H1 (cell line): ENCODE data around the gene WDR76. TPM values are rescaled to one million over a fixed set of nuclear protein-coding genes. Genes with fewer than 3 reads are reported as not detected.

Experiments
- CTCF ChIA-PET: fragments of 300-600 bp; sonication (Branson Sonifier 250); formaldehyde crosslinking; loops from one replicate; lab custom pipeline; 2021; ENCODE audit not compliant: partially characterized antibody; lab: Charles Lee
- POLR2A ChIA-PET: fragments of 300-600 bp; sonication (Branson Sonifier 250); formaldehyde crosslinking; loops from one replicate; lab custom pipeline; 2021; ENCODE audit warnings: inconsistent platforms; ENCODE audit not compliant: partially characterized antibody; lab: Charles Lee
- DNase-seq, 2 experiments: peaks; one replicate each; pipeline versions ENCODE4 v3.0.0 to v3.0.0-alpha.2; 2010 to 2022; ENCODE audit warnings: low spot score in 2 of 2, low read depth in 1 of 2, mixed read lengths in 1 of 2
- FAIRE-seq: peaks from 2 replicates; lab custom pipeline; 2011; peaks lifted over from hg19 to GRCh38; lab: Jason Lieb, UNC
- H2AFZ ChIP-seq: 2 replicates; pipeline ENCODE4 v1.8.1; 2012; ENCODE audit warnings: low read length, inconsistent platforms
- H2AK5ac ChIP-seq: 2 replicates; pipeline ENCODE4 v1.6.1; 2013; ENCODE audit warnings: low read depth, low read length
- H2BK120ac ChIP-seq: replicated peaks from 2 replicates; pipeline ENCODE3; 2013; ENCODE audit warnings: low read depth, low read length, inconsistent platforms
- H2BK12ac ChIP-seq: 2 replicates; pipeline ENCODE4 v1.6.1; 2013; ENCODE audit warnings: low read depth, low read length
- H2BK15ac ChIP-seq: 2 replicates; pipeline ENCODE4 v1.6.1; 2013; ENCODE audit warnings: low read length
- H2BK20ac ChIP-seq: 2 replicates; pipeline ENCODE4 v1.6.1; 2013; ENCODE audit warnings: low read length
- H2BK5ac ChIP-seq: 2 replicates; pipeline ENCODE4 v1.6.1; 2013; ENCODE audit warnings: low read depth, low read length
- H3K14ac ChIP-seq: 2 replicates; pipeline ENCODE4 v1.6.1; 2013; ENCODE audit warnings: inconsistent platforms; ENCODE audit not compliant: insufficient read length
- H3K18ac ChIP-seq: 2 replicates; pipeline ENCODE4 v1.6.1; 2013; ENCODE audit warnings: low read length; ENCODE audit errors: extremely low read depth
- H3K23ac ChIP-seq: 2 replicates; pipeline ENCODE4 v1.6.1; 2013; ENCODE audit warnings: inconsistent platforms; ENCODE audit not compliant: insufficient read length
- H3K23me2 ChIP-seq: 2 replicates; pipeline ENCODE4 v1.6.1; 2013; ENCODE audit warnings: low read depth, low read length
- H3K27ac ChIP-seq: 2 replicates; pipeline ENCODE4 v1.6.1; 2011; ENCODE audit warnings: low read depth, low read length, inconsistent platforms
- H3K27me3 ChIP-seq, 4 experiments: replicated peaks in 1 of 4; 1 replicate in 1 of 4; 2 replicates in 3 of 4; pipeline versions ENCODE4 v1.6.1 to v1.8.1; 2011 to 2013; ENCODE audit warnings: low read length in 3 of 4, mild to moderate bottlenecking in 3 of 4, inconsistent platforms in 2 of 4, mixed read lengths in 2 of 4, moderate library complexity in 1 of 4; ENCODE audit not compliant: control insufficient read depth in 3 of 4, insufficient read depth in 3 of 4; ENCODE audit errors: extremely low read depth in 1 of 4
- H3K36me3 ChIP-seq, 4 experiments: 2 replicates each; pipeline versions ENCODE4 v1.6.1 to v1.8.1; 2011 to 2013; ENCODE audit warnings: mild to moderate bottlenecking in 4 of 4, low read length in 3 of 4, moderate library complexity in 2 of 4, control low read depth in 1 of 4, inconsistent platforms in 1 of 4; ENCODE audit not compliant: insufficient read depth in 4 of 4, control insufficient read depth in 2 of 4
- H3K4ac ChIP-seq: replicated peaks from 2 replicates; pipeline ENCODE3; 2013; ENCODE audit warnings: low read length, low read depth, mixed read lengths, inconsistent platforms; ENCODE audit not compliant: insufficient read length
- H3K4me1 ChIP-seq, 4 experiments: replicated peaks in 1 of 4; 1 replicate in 1 of 4; 2 replicates in 3 of 4; pipeline versions ENCODE4 v1.6.1 to v1.8.1; 2011 to 2013; ENCODE audit warnings: low read length in 3 of 4, inconsistent platforms in 2 of 4, mixed read lengths in 1 of 4; ENCODE audit not compliant: insufficient read depth in 4 of 4, control insufficient read depth in 3 of 4
- H3K4me2 ChIP-seq, 2 experiments: 2 replicates each; pipeline versions ENCODE4 v1.6.1 to v1.8.1; 2011 to 2013; ENCODE audit warnings: low read depth in 2 of 2, low read length in 2 of 2, control low read depth in 1 of 2, inconsistent platforms in 1 of 2, mild to moderate bottlenecking in 1 of 2; ENCODE audit not compliant: insufficient read depth in 1 of 2
- H3K4me3 ChIP-seq, 4 experiments: fragments of 200-600, 300-600 bp in 1 of 4; sonication (generic), shearing (Covaris generic), sonication (Bioruptor Twin) in 1 of 4; 2 replicates each; pipeline versions ENCODE4 v1.5.1 to v1.8.1; 2011 to 2016; ENCODE audit warnings: low read length in 4 of 4, low read depth in 3 of 4, control low read depth in 2 of 4, inconsistent platforms in 2 of 4, mild to moderate bottlenecking in 2 of 4, mixed read lengths in 1 of 4, moderate library complexity in 1 of 4; ENCODE audit not compliant: insufficient read depth in 2 of 4; ENCODE audit errors: extremely low read depth in 1 of 4
- H3K56ac ChIP-seq: replicated peaks from 2 replicates; pipeline ENCODE3; 2013; ENCODE audit warnings: low read depth, mild to moderate bottlenecking, mixed read lengths, low read length, inconsistent platforms; ENCODE audit not compliant: insufficient read length
- H3K79me1 ChIP-seq: 2 replicates; pipeline ENCODE4 v1.6.1; 2013; ENCODE audit warnings: low read depth, low read length, control low read depth
- H3K79me2 ChIP-seq, 2 experiments: 2 replicates each; pipeline versions ENCODE4 v1.6.1 to v1.8.1; 2012 to 2013; ENCODE audit warnings: low read length in 2 of 2, mild to moderate bottlenecking in 2 of 2, inconsistent platforms in 1 of 2; ENCODE audit not compliant: insufficient read depth in 2 of 2, control insufficient read depth in 1 of 2
- H3K9ac ChIP-seq, 4 experiments: replicated peaks in 1 of 4; 1 replicate in 1 of 4; 2 replicates in 3 of 4; pipeline versions ENCODE4 v1.6.1 to v1.8.1; 2011 to 2013; ENCODE audit warnings: low read depth in 3 of 4, low read length in 3 of 4, control low read depth in 2 of 4, mild to moderate bottlenecking in 2 of 4, moderate library complexity in 2 of 4, inconsistent platforms in 1 of 4; ENCODE audit errors: extremely low read depth in 1 of 4
- H3K9me3 ChIP-seq, 2 experiments: 2 replicates each; pipeline versions ENCODE4 v1.6.1 to v1.8.1; 2012 to 2013; ENCODE audit warnings: mild to moderate bottlenecking in 2 of 2, moderate library complexity in 2 of 2, control low read depth in 1 of 2, inconsistent platforms in 1 of 2, low read depth in 1 of 2, low read length in 1 of 2, mixed read lengths in 1 of 2; ENCODE audit not compliant: insufficient read depth in 2 of 2
- H4K20me1 ChIP-seq, 2 experiments: replicated peaks in 1 of 2; 2 replicates each; pipeline versions ENCODE3 to v1.8.1; 2011 to 2013; ENCODE audit warnings: inconsistent platforms in 2 of 2, low read length in 2 of 2, mild to moderate bottlenecking in 1 of 2; ENCODE audit not compliant: insufficient read depth in 2 of 2, control insufficient read depth in 1 of 2
- H4K5ac ChIP-seq: 2 replicates; pipeline ENCODE4 v1.6.1; 2013; ENCODE audit warnings: low read length, low read depth, mixed read lengths, inconsistent platforms; ENCODE audit not compliant: insufficient read length
- H4K8ac ChIP-seq: 2 replicates; pipeline ENCODE4 v1.8.0; 2013; ENCODE audit warnings: mild to moderate bottlenecking, moderate library complexity, low read length, inconsistent platforms; ENCODE audit not compliant: insufficient read depth; ENCODE audit errors: extremely low read depth
- H4K91ac ChIP-seq: replicated peaks from 2 replicates; pipeline ENCODE3; 2013; ENCODE audit warnings: low read length, mixed read lengths, inconsistent platforms; ENCODE audit not compliant: insufficient read length
- BCL11A ChIP-seq, 2 experiments: IDR thresholded peaks; one replicate each; pipeline ENCODE4 v1.6.1; 2011; ENCODE audit warnings: low read depth in 2 of 2, low read length in 2 of 2, mild to moderate bottlenecking in 2 of 2
- CHD1 ChIP-seq: IDR thresholded peaks from 2 replicates; pipeline ENCODE4 v1.6.1; 2012; ENCODE audit warnings: low read depth, low read length, improper control_type of control experiment
- CTBP2 ChIP-seq: IDR thresholded peaks from 2 replicates; pipeline ENCODE4 v1.7.0; 2011; ENCODE audit warnings: borderline replicate concordance, mild to moderate bottlenecking, moderate library complexity, mixed read lengths, low read length; ENCODE audit not compliant: insufficient read depth, insufficient read length
- JUND ChIP-seq: IDR thresholded peaks from 2 replicates; pipeline ENCODE4 v1.6.1; 2011; ENCODE audit warnings: mild to moderate bottlenecking, improper control_type of control experiment, low read length
- RBBP5 ChIP-seq: IDR thresholded peaks from 2 replicates; pipeline ENCODE4 v1.7.1; 2012; ENCODE audit warnings: low read depth, mild to moderate bottlenecking, inconsistent platforms, low read length, moderate library complexity, borderline replicate concordance
- TBP ChIP-seq: IDR thresholded peaks from 2 replicates; pipeline ENCODE4 v1.6.1; 2011; ENCODE audit warnings: low read depth, low read length, improper control_type of control experiment
- TEAD4 ChIP-seq: IDR thresholded peaks from 2 replicates; pipeline ENCODE4 v1.6.1; 2012; ENCODE audit warnings: low read depth, low read length, inconsistent platforms, mixed read lengths
- ZNF274 ChIP-seq: IDR thresholded peaks from 2 replicates; pipeline ENCODE4 v1.7.0; 2012; ENCODE audit warnings: low read length, borderline replicate concordance; ENCODE audit errors: extremely low read depth
- WGBS, 2 experiments: shearing (Covaris generic) in 1 of 2; methylation state at CpG; one replicate each; pipeline versions ENCODE4 v1.1.6 to v1.1.7; 2013 to 2015; ENCODE audit warnings: low lambda C conversion rate in 2 of 2, mixed read lengths in 2 of 2, inconsistent platforms in 1 of 2, low coverage in 1 of 2, missing lambda C conversion rate in 1 of 2; ENCODE audit not compliant: insufficient replicate concordance in 2 of 2, insufficient coverage in 1 of 2, insufficient read length in 1 of 2; ENCODE audit errors: extremely low coverage in 1 of 2, missing lambda C conversion rate in 1 of 2; 5-methylcytosine and 5-hydroxymethylcytosine counted together
- polyA plus RNA-seq, 7 experiments: library from polyadenylated mRNA; depleted of rRNA in 3 of 7; stranded (reverse) in 5 of 7; unstranded in 2 of 7; fragments of >200 nt in 5 of 7; fragments of 200-250 nt in 2 of 7; gene quantifications; 1 replicate in 5 of 7; 2 replicates in 1 of 7; 4 replicates in 1 of 7; pipeline versions ENCODE4 v1.2.1 to v1.2.3, GENCODE V29; 2011 to 2013; ENCODE audit warnings: missing spikeins in 2 of 7, mixed read lengths in 2 of 7
- total RNA-seq: library from RNA; stranded (reverse); fragmentation: NEBNext Ultra II Directional; extraction: Animal tissue kit (Norgen Biotek cat#: 25700); gene quantifications from 2 replicates; pipeline ENCODE4 v1.2.1, GENCODE V29; 2021
- TF ChIP-seq, protein P1 (sequence below), 3 experiments: IDR thresholded peaks; 1 replicate in 2 of 3; 2 replicates in 1 of 3; pipeline versions ENCODE4 v1.5.1 to v1.6.1; 2011; ENCODE audit warnings: low read length in 3 of 3, mild to moderate bottlenecking in 3 of 3, inconsistent platforms in 2 of 3, low read depth in 1 of 3, moderate library complexity in 1 of 3; ENCODE audit not compliant: insufficient read depth in 1 of 3; ENCODE audit errors: control extremely low read depth in 1 of 3
- TF ChIP-seq, protein P2 (sequence below): IDR thresholded peaks from 2 replicates; pipeline ENCODE4 v1.6.1; 2012; ENCODE audit warnings: low read length, inconsistent platforms

The WDR76 gene
- total and polyA plus RNA-seq, 2 of the 8 experiments (the other 6 are each of a cell fraction or from before 2014, with no cell fraction given), result 4.1 to 18.9 TPM

DNA sequence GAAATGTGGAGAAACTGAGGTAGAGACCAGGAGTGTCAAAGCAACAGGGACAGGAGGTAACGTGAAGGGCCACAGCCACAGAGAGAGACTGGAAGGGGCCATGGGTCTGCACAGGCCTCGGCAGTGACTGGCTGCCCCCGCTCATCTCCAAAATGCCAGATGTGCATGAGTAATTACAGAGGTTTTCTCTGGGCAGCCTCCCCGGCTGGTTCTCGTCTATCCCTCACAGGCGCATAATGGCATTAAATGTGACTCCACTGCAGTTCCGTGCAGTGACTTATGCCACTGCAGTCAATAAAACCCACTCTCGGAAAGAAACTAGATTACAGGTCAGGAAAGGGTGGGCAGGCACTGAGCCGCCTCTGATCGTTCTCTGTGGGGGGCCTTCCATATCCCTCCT lies 74.7 kb downstream of the WDR76 start:
- H3K23ac ChIP-seq, result no peak overlapping the region
- peaks cover 0 to 5% (median 2%) of the 10 kb centered on the region in 4 experiments; a peak in 3 of 7 replicates for H3K4me1 ChIP-seq
- H2AFZ ChIP-seq, result no peak overlapping the region
- no peak overlapping the region for H3K4me3 ChIP-seq
- no peaks in the 10 kb centered on the region for H4K20me1 ChIP-seq
- H4K91ac ChIP-seq, result no peak overlapping the region
- H3K9me3 ChIP-seq, result no peaks in the 10 kb centered on the region
- no peaks in the 10 kb centered on the region for H3K79me1 ChIP-seq
- no peak overlapping the region for H2AK5ac ChIP-seq
- H3K36me3 ChIP-seq, result peaks cover 0 to 2% (median under 1%) of the 10 kb centered on the region in 4 experiments; a peak in 1 of 8 replicates
- H2BK5ac ChIP-seq, result no peak overlapping the region
- TF ChIP-seq, protein P1, sequence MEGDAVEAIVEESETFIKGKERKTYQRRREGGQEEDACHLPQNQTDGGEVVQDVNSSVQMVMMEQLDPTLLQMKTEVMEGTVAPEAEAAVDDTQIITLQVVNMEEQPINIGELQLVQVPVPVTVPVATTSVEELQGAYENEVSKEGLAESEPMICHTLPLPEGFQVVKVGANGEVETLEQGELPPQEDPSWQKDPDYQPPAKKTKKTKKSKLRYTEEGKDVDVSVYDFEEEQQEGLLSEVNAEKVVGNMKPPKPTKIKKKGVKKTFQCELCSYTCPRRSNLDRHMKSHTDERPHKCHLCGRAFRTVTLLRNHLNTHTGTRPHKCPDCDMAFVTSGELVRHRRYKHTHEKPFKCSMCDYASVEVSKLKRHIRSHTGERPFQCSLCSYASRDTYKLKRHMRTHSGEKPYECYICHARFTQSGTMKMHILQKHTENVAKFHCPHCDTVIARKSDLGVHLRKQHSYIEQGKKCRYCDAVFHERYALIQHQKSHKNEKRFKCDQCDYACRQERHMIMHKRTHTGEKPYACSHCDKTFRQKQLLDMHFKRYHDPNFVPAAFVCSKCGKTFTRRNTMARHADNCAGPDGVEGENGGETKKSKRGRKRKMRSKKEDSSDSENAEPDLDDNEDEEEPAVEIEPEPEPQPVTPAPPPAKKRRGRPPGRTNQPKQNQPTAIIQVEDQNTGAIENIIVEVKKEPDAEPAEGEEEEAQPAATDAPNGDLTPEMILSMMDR (IDR thresholded peaks at IDR 0.05; ENCODE audit: control extremely low read depth in 1 of 3, insufficient read depth in 1 of 3, low read depth in 1 of 3, low read length in 3 of 3), result no peak
- TF ChIP-seq CHD1 (no peak), JUND (no peak), TEAD4 (no peak), TBP (no peak), CTBP2 (no peak), BCL11A (IDR thresholded peaks at IDR 0.05; ENCODE audit: low read depth in 2 of 2, low read length in 2 of 2) (no peak), ZNF274 (no peak), RBBP5 (no peak)
- TF ChIP-seq, protein P2, sequence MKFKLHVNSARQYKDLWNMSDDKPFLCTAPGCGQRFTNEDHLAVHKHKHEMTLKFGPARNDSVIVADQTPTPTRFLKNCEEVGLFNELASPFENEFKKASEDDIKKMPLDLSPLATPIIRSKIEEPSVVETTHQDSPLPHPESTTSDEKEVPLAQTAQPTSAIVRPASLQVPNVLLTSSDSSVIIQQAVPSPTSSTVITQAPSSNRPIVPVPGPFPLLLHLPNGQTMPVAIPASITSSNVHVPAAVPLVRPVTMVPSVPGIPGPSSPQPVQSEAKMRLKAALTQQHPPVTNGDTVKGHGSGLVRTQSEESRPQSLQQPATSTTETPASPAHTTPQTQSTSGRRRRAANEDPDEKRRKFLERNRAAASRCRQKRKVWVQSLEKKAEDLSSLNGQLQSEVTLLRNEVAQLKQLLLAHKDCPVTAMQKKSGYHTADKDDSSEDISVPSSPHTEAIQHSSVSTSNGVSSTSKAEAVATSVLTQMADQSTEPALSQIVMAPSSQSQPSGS, result no peak
- no peaks in the 10 kb centered on the region for H3K79me2 ChIP-seq
- H3K56ac ChIP-seq, result no peak overlapping the region
- H4K5ac ChIP-seq, result no peak overlapping the region
- no peak overlapping the region for H3K4me2 ChIP-seq
- no peak overlapping the region for H4K8ac ChIP-seq
- no peak for FAIRE-seq
- no peak overlapping the region for H3K9ac ChIP-seq
- no peaks in the 10 kb centered on the region for H3K27me3 ChIP-seq
- ChIA-PET POLR2A (no interaction called here), CTCF (interaction anchor here (1.3 to 7.3 kb wide), 6 partner anchors 13 to 318 kb away, joined by 3 to 86 read pairs (median 42); no protein-coding TSS in a partner anchor)
- no peak overlapping the region for H3K14ac ChIP-seq
- DNase-seq, result no peak
- H3K23me2 ChIP-seq, result no peaks in the 10 kb centered on the region
- H2BK12ac ChIP-seq, result no peak overlapping the region
- H2BK120ac ChIP-seq, result no peak overlapping the region
- H2BK15ac ChIP-seq, result no peak overlapping the region
- no peak overlapping the region for H3K4ac ChIP-seq
- H2BK20ac ChIP-seq, result no peak overlapping the region
- no peak overlapping the region for H3K27ac ChIP-seq
- WGBS, 2 experiments, result 92% methylated on average over 10 of the region's 10 CpGs; no CpG with 5 or more reads in 1 of the 2 experiments
- no peak overlapping the region for H3K18ac ChIP-seq
